Activated CD4-positive, alpha-beta T cell treated with anti-CD3 and anti-CD28 coated beads, Interleukin-2, amount 10 ng/mL, durations not matched to agents 24 days and 14 days (primary cell): ENCODE results near the gene DAAM1. TPM values are rescaled to one million over a fixed set of nuclear protein-coding genes. Genes with fewer than 3 reads are reported as not detected.

Source experiments
- DNase-seq: peaks from one replicate; pipeline ENCODE4 v3.0.0; 2022
- H3K27ac Mint-ChIP-seq: one replicate; pipeline ENCODE4 v1.8.0; 2022; ENCODE audit warnings: mild to moderate bottlenecking, mixed read lengths
- H3K27me3 Mint-ChIP-seq: one replicate; pipeline ENCODE4 v1.8.0; 2022; ENCODE audit warnings: mixed read lengths
- H3K36me3 Mint-ChIP-seq: one replicate; pipeline ENCODE4 v1.8.0; 2022; ENCODE audit warnings: low read depth, mild to moderate bottlenecking, mixed read lengths
- H3K4me1 Mint-ChIP-seq: one replicate; pipeline ENCODE4 v1.8.0; 2021; ENCODE audit warnings: mixed read lengths
- H3K4me3 Mint-ChIP-seq: one replicate; pipeline ENCODE4 v1.8.0; 2022; ENCODE audit warnings: mild to moderate bottlenecking, moderate library complexity, mixed read lengths
- H3K9me3 Mint-ChIP-seq: one replicate; pipeline ENCODE4 v1.8.0; 2021; ENCODE audit warnings: mixed read lengths
- intact Hi-C: fragments of 100-400 bp; cut with micrococcal nuclease; formaldehyde crosslinking; loops from one replicate; pipeline ENCODE4 v1.15.1; 2023
- total RNA-seq: library from RNA; stranded (reverse); gene quantifications from 2 replicates; pipeline ENCODE4 v1.2.3, GENCODE V29; 2022

Gene DAAM1
- total RNA-seq, 1 donor from 2014 or later = 7.2 TPM

GRCh38 chr14:59336098-59336497 lies 147.6 kb downstream of the DAAM1 start:
- H3K27ac Mint-ChIP-seq = no peak overlapping the region
- DNase-seq = no peak
- H3K4me3 Mint-ChIP-seq = no peak overlapping the region
- H3K27me3 Mint-ChIP-seq = no peaks in the 10 kb centered on the region
- no peaks in the 10 kb centered on the region for H3K9me3 Mint-ChIP-seq
- peaks cover 8% of the 10 kb centered on the region for H3K36me3 Mint-ChIP-seq
- intact Hi-C loops = no loop called here
- no peaks in the 10 kb centered on the region for H3K4me1 Mint-ChIP-seq

GRCh38 chr14:59336706-59337105 lies 148.2 kb downstream of the DAAM1 start:
- Mint-ChIP-seq H3K4me1 (no peaks in the 10 kb centered on the region), H3K36me3 (peaks cover 8% of the 10 kb centered on the region), H3K4me3 (no peak overlapping the region), H3K27me3 (no peaks in the 10 kb centered on the region), H3K27ac (no peak overlapping the region), H3K9me3 (no peaks in the 10 kb centered on the region)
- intact Hi-C loops = no loop called here
- no peak for DNase-seq

- Mint-ChIP-seq H3K27ac (no peak overlapping the region), H3K4me1 (no peaks in the 10 kb centered on the region), H3K4me3 (no peak overlapping the region), H3K9me3 (no peaks in the 10 kb centered on the region), H3K27me3 (no peaks in the 10 kb centered on the region), H3K36me3 (peaks cover 8% of the 10 kb centered on the region)
- intact Hi-C loops = no loop called here
- no peak for DNase-seq
Observed at GRCh38 chr14:59337141-59337611, 148.7 kb downstream of the DAAM1 start.

GRCh38 chr14:59338761-59339160 lies 150.3 kb downstream of the DAAM1 start:
- peaks cover 4% of the 10 kb centered on the region for H3K36me3 Mint-ChIP-seq
- no peaks in the 10 kb centered on the region for H3K27me3 Mint-ChIP-seq
- H3K27ac Mint-ChIP-seq = no peak overlapping the region
- H3K4me1 Mint-ChIP-seq = no peaks in the 10 kb centered on the region
- H3K4me3 Mint-ChIP-seq = no peak overlapping the region
- no peaks in the 10 kb centered on the region for H3K9me3 Mint-ChIP-seq
- DNase-seq = no peak
- intact Hi-C loops = no loop called here

GRCh38 chr14:59339524-59340330 lies 151.3 kb downstream of the DAAM1 start:
- Mint-ChIP-seq H3K4me1 (no peaks in the 10 kb centered on the region), H3K36me3 (peaks cover 4% of the 10 kb centered on the region), H3K9me3 (no peaks in the 10 kb centered on the region), H3K27ac (no peak overlapping the region), H3K4me3 (no peak overlapping the region), H3K27me3 (no peaks in the 10 kb centered on the region)
- DNase-seq = no peak
- intact Hi-C loops = no loop called here

GRCh38 chr14:59341858-59342477 lies 153.5 kb downstream of the DAAM1 start:
- intact Hi-C loops = no loop called here
- peaks cover 4% of the 10 kb centered on the region for H3K36me3 Mint-ChIP-seq
- no peaks in the 10 kb centered on the region for H3K27me3 Mint-ChIP-seq
- no peak for DNase-seq
- no peak overlapping the region for H3K4me3 Mint-ChIP-seq
- no peaks in the 10 kb centered on the region for H3K9me3 Mint-ChIP-seq
- H3K27ac Mint-ChIP-seq = no peak overlapping the region
- no peaks in the 10 kb centered on the region for H3K4me1 Mint-ChIP-seq

GRCh38 chr14:59342516-59343484 lies 154.3 kb downstream of the DAAM1 start:
- Mint-ChIP-seq H3K36me3 (peaks cover 4% of the 10 kb centered on the region), H3K4me1 (no peaks in the 10 kb centered on the region), H3K4me3 (no peak overlapping the region), H3K27ac (no peak overlapping the region), H3K9me3 (no peaks in the 10 kb centered on the region), H3K27me3 (no peaks in the 10 kb centered on the region)
- DNase-seq = no peak
- intact Hi-C loops = no loop called here

- no peak for DNase-seq
- no peaks in the 10 kb centered on the region for H3K4me1 Mint-ChIP-seq
- H3K36me3 Mint-ChIP-seq = peaks cover 4% of the 10 kb centered on the region
- intact Hi-C loops = no loop called here
- no peaks in the 10 kb centered on the region for H3K9me3 Mint-ChIP-seq
- H3K27ac Mint-ChIP-seq = no peak overlapping the region
- no peaks in the 10 kb centered on the region for H3K27me3 Mint-ChIP-seq
- no peak overlapping the region for H3K4me3 Mint-ChIP-seq
Observed at GRCh38 chr14:59343585-59343984, 155.1 kb downstream of the DAAM1 start.

- H3K4me3 Mint-ChIP-seq = no peak overlapping the region
- intact Hi-C loops = no loop called here
- no peak overlapping the region for H3K27ac Mint-ChIP-seq
- DNase-seq = no peak
- peaks cover 4% of the 10 kb centered on the region for H3K36me3 Mint-ChIP-seq
- H3K9me3 Mint-ChIP-seq = no peaks in the 10 kb centered on the region
- H3K27me3 Mint-ChIP-seq = no peaks in the 10 kb centered on the region
- no peaks in the 10 kb centered on the region for H3K4me1 Mint-ChIP-seq
Observed at GRCh38 chr14:59344016-59344415, 155.5 kb downstream of the DAAM1 start.

- no peak overlapping the region for H3K4me3 Mint-ChIP-seq
- H3K9me3 Mint-ChIP-seq = no peaks in the 10 kb centered on the region
- H3K27ac Mint-ChIP-seq = no peak overlapping the region
- DNase-seq = no peak
- peaks cover 4% of the 10 kb centered on the region for H3K36me3 Mint-ChIP-seq
- no peaks in the 10 kb centered on the region for H3K27me3 Mint-ChIP-seq
- intact Hi-C loops = no loop called here
- H3K4me1 Mint-ChIP-seq = no peaks in the 10 kb centered on the region
Observed at GRCh38 chr14:59344691-59345455, 156.4 kb downstream of the DAAM1 start.

- no peak overlapping the region for H3K27ac Mint-ChIP-seq
- no peak for DNase-seq
- intact Hi-C loops = no loop called here
- H3K36me3 Mint-ChIP-seq = no peaks in the 10 kb centered on the region
- no peaks in the 10 kb centered on the region for H3K9me3 Mint-ChIP-seq
- no peak overlapping the region for H3K4me3 Mint-ChIP-seq
- no peaks in the 10 kb centered on the region for H3K27me3 Mint-ChIP-seq
- no peaks in the 10 kb centered on the region for H3K4me1 Mint-ChIP-seq
Observed at GRCh38 chr14:59346329-59346728, 157.9 kb downstream of the DAAM1 start.

GRCh38 chr14:59346796-59347510 lies 158.5 kb downstream of the DAAM1 start:
- Mint-ChIP-seq H3K36me3 (no peaks in the 10 kb centered on the region), H3K9me3 (no peaks in the 10 kb centered on the region), H3K4me1 (no peaks in the 10 kb centered on the region), H3K27me3 (no peaks in the 10 kb centered on the region), H3K4me3 (no peak overlapping the region), H3K27ac (no peak overlapping the region)
- intact Hi-C loops = no loop called here
- no peak for DNase-seq

GRCh38 chr14:59347511-59347900 lies 159.0 kb downstream of the DAAM1 start:
- no peak for DNase-seq
- no peak overlapping the region for H3K27ac Mint-ChIP-seq
- no peaks in the 10 kb centered on the region for H3K9me3 Mint-ChIP-seq
- intact Hi-C loops = no loop called here
- no peak overlapping the region for H3K4me3 Mint-ChIP-seq
- H3K27me3 Mint-ChIP-seq = no peaks in the 10 kb centered on the region
- no peaks in the 10 kb centered on the region for H3K4me1 Mint-ChIP-seq
- no peaks in the 10 kb centered on the region for H3K36me3 Mint-ChIP-seq
